SK-N-SH (cell line): Measurements from ENCODE around the gene ASCC1. TPM values are rescaled to one million over a fixed set of nuclear protein-coding genes. Genes with fewer than 3 reads are reported as not detected.

ENCODE experiments used
- CTCF ChIA-PET: fragments of 300-600, 350-600 bp; formaldehyde crosslinking; extraction: SDS; loops from one replicate; lab custom pipeline; 2021; lab: Yijun Ruan, JAX
- POLR2A ChIA-PET: fragments of 350-600 bp; sonication (Branson Sonifier 250); formaldehyde crosslinking; extraction: SDS; loops from one replicate; lab custom pipeline; 2020; ENCODE audit warnings: antibody characterized with exemption, inconsistent platforms; lab: Yijun Ruan, JAX
- DNase-seq: peaks from one replicate; pipeline ENCODE4 v3.0.0; 2012
- H2AFZ ChIP-seq: fragments of 200-600 bp; sonication (generic); 2 replicates; pipeline ENCODE4 v1.8.1; 2016; ENCODE audit warnings: antibody characterized with exemption, mild to moderate bottlenecking, low read depth
- H3F3A ChIP-seq: fragments of 200-600 bp; sonication (generic); replicated peaks from 2 replicates; pipeline ENCODE3; 2016; ENCODE audit warnings: antibody characterized with exemption, mild to moderate bottlenecking; ENCODE audit not compliant: insufficient read depth
- H3K27ac ChIP-seq, 2 experiments: fragments of 200-500 bp in 1 of 2; fragments of 200-600 bp in 1 of 2; sonication (Bioruptor generic) in 1 of 2; sonication (generic), shearing (Covaris generic) in 1 of 2; 2 replicates each; pipeline versions ENCODE4 v1.5.1 to v1.6.1; 2014 to 2016; ENCODE audit warnings: low read depth in 2 of 2, inconsistent platforms in 1 of 2, low read length in 1 of 2, mild to moderate bottlenecking in 1 of 2, mixed read lengths in 1 of 2
- H3K27me3 ChIP-seq: fragments of 200-600 bp; sonication (generic), shearing (Covaris generic); 2 replicates; pipeline ENCODE4 v1.6.1; 2016; ENCODE audit warnings: mixed run types; ENCODE audit not compliant: insufficient read depth
- H3K36me3 ChIP-seq, 2 experiments: fragments of 200-500 bp in 1 of 2; fragments of 200-600 bp in 1 of 2; sonication (Bioruptor generic) in 1 of 2; sonication (generic) in 1 of 2; replicated peaks in 1 of 2; 2 replicates each; pipeline versions ENCODE3 to v1.5.1; 2014 to 2016; ENCODE audit warnings: low read length in 1 of 2, mild to moderate bottlenecking in 1 of 2; ENCODE audit not compliant: insufficient read depth in 2 of 2, control insufficient read depth in 1 of 2
- H3K4me1 ChIP-seq, 2 experiments: fragments of 200-500 bp in 1 of 2; fragments of 200-600 bp in 1 of 2; sonication (Bioruptor generic) in 1 of 2; sonication (generic), shearing (Covaris generic) in 1 of 2; 2 replicates each; pipeline versions ENCODE4 v1.5.1 to v1.6.1; 2014 to 2016; ENCODE audit warnings: low read depth in 1 of 2, low read length in 1 of 2, mixed run types in 1 of 2; ENCODE audit not compliant: insufficient read depth in 2 of 2, control insufficient read depth in 1 of 2
- H3K4me2 ChIP-seq: fragments of 200-600 bp; sonication (generic), shearing (Covaris generic); 2 replicates; pipeline ENCODE4 v1.6.1; 2017; ENCODE audit warnings: mixed run types
- H3K4me3 ChIP-seq, 2 experiments: fragments of 200-500 bp in 1 of 2; fragments of 200-600 bp in 1 of 2; sonication (Bioruptor generic) in 1 of 2; sonication (generic), shearing (Covaris generic) in 1 of 2; 2 replicates each; pipeline versions ENCODE4 v1.5.1 to v1.8.1; 2014 to 2016; ENCODE audit warnings: low read depth in 2 of 2, inconsistent platforms in 1 of 2, low read length in 1 of 2, mild to moderate bottlenecking in 1 of 2, mixed read lengths in 1 of 2, moderate library complexity in 1 of 2
- H3K79me2 ChIP-seq: fragments of 200-600 bp; sonication (generic); 2 replicates; pipeline ENCODE4 v1.8.1; 2017; ENCODE audit warnings: mild to moderate bottlenecking; ENCODE audit not compliant: insufficient read depth
- H3K9ac ChIP-seq: fragments of 200-600 bp; sonication (generic); 2 replicates; pipeline ENCODE4 v1.6.1; 2017; ENCODE audit warnings: mixed run types
- H3K9me2 ChIP-seq: fragments of 200-600 bp; sonication (generic); 2 replicates; pipeline ENCODE4 v1.6.1; 2017; ENCODE audit warnings: mixed run types
- H3K9me3 ChIP-seq: fragments of 200-600 bp; sonication (generic); 2 replicates; pipeline ENCODE4 v1.6.1; 2017; ENCODE audit warnings: mixed run types, mild to moderate bottlenecking, moderate library complexity
- H4K20me1 ChIP-seq: fragments of 200-600 bp; sonication (generic); 2 replicates; pipeline ENCODE4 v1.6.1; 2017; ENCODE audit warnings: mild to moderate bottlenecking, mixed run types; ENCODE audit not compliant: insufficient read depth
- EP300 ChIP-seq, 2 experiments: IDR thresholded peaks; 2 replicates each; pipeline versions ENCODE4 v1.4.0 to v1.6.1; 2012; ENCODE audit warnings: borderline replicate concordance in 1 of 2, low read depth in 1 of 2, low read length in 1 of 2
- EZH2phosphoT487 ChIP-seq: fragments of 200-600 bp; sonication (generic); IDR thresholded peaks from 2 replicates; pipeline ENCODE4 v1.6.1; 2017; ENCODE audit warnings: low read depth, mixed run types, mild to moderate bottlenecking, antibody characterized with exemption, moderate library complexity, borderline replicate concordance
- FOSL2 ChIP-seq: IDR thresholded peaks from 2 replicates; pipeline ENCODE4 v1.4.0; 2012; ENCODE audit warnings: low read depth, mild to moderate bottlenecking, moderate library complexity, borderline replicate concordance
- FOXJ3 ChIP-seq: sonication (generic); formaldehyde crosslinking; IDR thresholded peaks from 2 replicates; pipeline ENCODE4 v1.5.1; 2020; ENCODE audit warnings: mild to moderate bottlenecking, missing genetic modification reagents
- FOXM1 ChIP-seq: IDR thresholded peaks from 2 replicates; pipeline ENCODE4 v1.4.0; 2012; ENCODE audit warnings: low read depth, mild to moderate bottlenecking
- GABPA ChIP-seq: IDR thresholded peaks from 2 replicates; pipeline ENCODE4 v1.4.0; 2012; ENCODE audit warnings: low read depth, mild to moderate bottlenecking
- GATA2 ChIP-seq: sonication (generic); formaldehyde crosslinking; IDR thresholded peaks from 2 replicates; pipeline ENCODE4 v1.5.0; 2020; ENCODE audit warnings: mild to moderate bottlenecking, missing genetic modification reagents
- JUND ChIP-seq: IDR thresholded peaks from 2 replicates; pipeline ENCODE4 v1.4.0; 2012
- MAX ChIP-seq: IDR thresholded peaks from 2 replicates; pipeline ENCODE4 v1.4.0; 2012; ENCODE audit warnings: low read depth
- MEF2A ChIP-seq: IDR thresholded peaks from 2 replicates; pipeline ENCODE4 v1.4.0; 2012; ENCODE audit warnings: low read depth, borderline replicate concordance
- MXI1 ChIP-seq: IDR thresholded peaks from 2 replicates; pipeline ENCODE4 v1.6.1; 2012; ENCODE audit warnings: mild to moderate bottlenecking, low read depth, low read length, improper control_type of control experiment
- NFIC ChIP-seq: IDR thresholded peaks from 2 replicates; pipeline ENCODE4 v1.4.0; 2012; ENCODE audit warnings: borderline replicate concordance
- RAD21 ChIP-seq: IDR thresholded peaks from 2 replicates; pipeline ENCODE4 v1.6.1; 2012; ENCODE audit warnings: mild to moderate bottlenecking, low read length
- RCOR1 ChIP-seq: fragments of 150-350 bp; IDR thresholded peaks from 2 replicates; pipeline ENCODE4 v1.6.1; 2017; ENCODE audit warnings: antibody characterized with exemption, low read length
- REST ChIP-seq: IDR thresholded peaks from 2 replicates; pipeline ENCODE4 v1.6.1; 2012; ENCODE audit warnings: mild to moderate bottlenecking, low read depth, low read length, moderate library complexity
- RFX5 ChIP-seq: IDR thresholded peaks from 2 replicates; pipeline ENCODE4 v1.6.1; 2012; ENCODE audit warnings: mild to moderate bottlenecking, improper control_type of control experiment, low read length
- RXRA ChIP-seq: IDR thresholded peaks from 2 replicates; pipeline ENCODE4 v1.4.0; 2012; ENCODE audit warnings: low read depth, mild to moderate bottlenecking, borderline replicate concordance
- SIN3A ChIP-seq: IDR thresholded peaks from 2 replicates; pipeline ENCODE4 v1.6.1; 2012; ENCODE audit warnings: low read depth, mild to moderate bottlenecking, low read length, moderate library complexity, borderline replicate concordance
- TCF12 ChIP-seq: IDR thresholded peaks from 2 replicates; pipeline ENCODE4 v1.4.0; 2012
- WGBS: methylation state at CpG from one replicate; pipeline ENCODE4 v1.1.6; 2017; ENCODE audit warnings: low lambda C conversion rate; 5-methylcytosine and 5-hydroxymethylcytosine counted together
- polyA plus RNA-seq, 3 experiments: library from polyadenylated mRNA; depleted of rRNA; stranded (reverse); fragments of >200 nt; gene quantifications; 2 replicates each; pipeline ENCODE4 v1.2.3, GENCODE V29; 2012
- TF ChIP-seq, protein P1 (sequence below): fragments of 150-350 bp; IDR thresholded peaks from 2 replicates; pipeline ENCODE4 v1.6.1; 2016; ENCODE audit warnings: mild to moderate bottlenecking, low read depth, low read length

ASCC1 gene
- polyA plus RNA-seq, 1 of the 3 experiments (the other 2 are of a cell fraction) = 15.0 TPM

- POLR2A ChIA-PET = interaction anchor here (1.9 kb wide), 1 partner anchor 35 kb away, joined by 4 read pairs; no protein-coding TSS in a partner anchor
- peaks cover 2% of the 10 kb centered on the region for H3F3A ChIP-seq
- no peak overlapping the region for H3K4me3 ChIP-seq
- no peaks in the 10 kb centered on the region for H3K9me3 ChIP-seq
- H3K4me2 ChIP-seq = no peak overlapping the region
- TF ChIP-seq, protein P1, sequence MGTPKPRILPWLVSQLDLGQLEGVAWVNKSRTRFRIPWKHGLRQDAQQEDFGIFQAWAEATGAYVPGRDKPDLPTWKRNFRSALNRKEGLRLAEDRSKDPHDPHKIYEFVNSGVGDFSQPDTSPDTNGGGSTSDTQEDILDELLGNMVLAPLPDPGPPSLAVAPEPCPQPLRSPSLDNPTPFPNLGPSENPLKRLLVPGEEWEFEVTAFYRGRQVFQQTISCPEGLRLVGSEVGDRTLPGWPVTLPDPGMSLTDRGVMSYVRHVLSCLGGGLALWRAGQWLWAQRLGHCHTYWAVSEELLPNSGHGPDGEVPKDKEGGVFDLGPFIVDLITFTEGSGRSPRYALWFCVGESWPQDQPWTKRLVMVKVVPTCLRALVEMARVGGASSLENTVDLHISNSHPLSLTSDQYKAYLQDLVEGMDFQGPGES = no peak
- TF ChIP-seq GABPA (no peak), EP300 (IDR thresholded peaks at IDR 0.05; ENCODE audit: borderline replicate concordance in 1 of 2, low read depth in 1 of 2, low read length in 1 of 2) (no peak), TCF12 (no peak), RAD21 (no peak), GATA2 (CRISPR knock-in tag) (no peak), MAX (no peak), FOXM1 (no peak), JUND (no peak), EZH2phosphoT487 (no peak), RFX5 (no peak)
- TF ChIP-seq, all 33 proteins: peak for 0
- WGBS = 98% methylated on average over 7 of the region's 7 CpGs
- Histone ChIP-seq H3K36me3 (peaks cover 3 to 7% of the 10 kb centered on the region in 2 experiments), H3K27me3 (no peaks in the 10 kb centered on the region), H3K9me2 (no peaks in the 10 kb centered on the region), H3K79me2 (no peaks in the 10 kb centered on the region), H3K27ac (no peak overlapping the region), H3K9ac (no peak overlapping the region), H2AFZ (no peak overlapping the region), H4K20me1 (no peaks in the 10 kb centered on the region), H3K4me1 (peaks cover 6 to 8% of the 10 kb centered on the region in 2 experiments; a peak in 1 of 4 replicates)
- CTCF ChIA-PET = interaction anchor here (1.2 kb wide), 1 partner anchor 96 kb away, joined by 3 read pairs; no protein-coding TSS in a partner anchor
- no peak for DNase-seq
These were observed 24.3 kb upstream of the ASCC1 start for GRCh38 chr10:72240371-72240770.

DNA sequence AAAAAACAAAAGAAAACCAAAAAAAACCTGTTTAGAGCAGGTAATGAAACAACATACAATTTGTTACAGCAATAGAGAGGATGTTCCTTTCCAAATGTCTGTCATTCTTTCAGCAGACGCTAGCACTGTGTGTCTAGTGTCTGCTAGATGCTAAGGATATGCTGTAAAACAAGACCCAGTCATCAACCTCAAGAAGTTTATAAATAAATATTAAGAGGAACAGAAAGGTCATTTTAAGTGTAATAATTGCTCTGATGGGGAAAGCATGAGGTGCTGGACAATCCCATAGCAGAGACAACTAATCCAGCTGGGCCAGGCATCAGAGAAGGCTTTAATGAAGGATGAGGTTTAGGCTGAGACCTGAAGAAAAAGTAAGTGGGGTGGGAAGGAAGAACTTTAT is 23.3 kb upstream of the ASCC1 start:
- no peak overlapping the region for H3K4me2 ChIP-seq
- H2AFZ ChIP-seq = no peak overlapping the region
- H4K20me1 ChIP-seq = no peaks in the 10 kb centered on the region
- H3K27me3 ChIP-seq = no peaks in the 10 kb centered on the region
- H3K27ac ChIP-seq = no peak overlapping the region
- 94% methylated on average over 1 of the region's 1 CpG for WGBS
- CTCF ChIA-PET = interaction anchor here (1.1 to 3.4 kb wide), 3 partner anchors 9 to 344 kb away, joined by 3 to 18 read pairs (median 4); partner anchors contain the start of gene DDIT4
- no peaks in the 10 kb centered on the region for H3K9me3 ChIP-seq
- no peak overlapping the region for H3K9ac ChIP-seq
- POLR2A ChIA-PET = interaction anchor here (0.5 to 1.9 kb wide), 2 partner anchors 36 to 475 kb away, joined by 3 to 4 read pairs; no protein-coding TSS in a partner anchor
- no peaks in the 10 kb centered on the region for H3K9me2 ChIP-seq
- H3K79me2 ChIP-seq = no peaks in the 10 kb centered on the region
- H3K4me1 ChIP-seq = peaks cover 1 to 3% of the 10 kb centered on the region in 2 experiments; a peak in 1 of 4 replicates
- DNase-seq = no peak
- H3K4me3 ChIP-seq = no peak overlapping the region
- peaks cover 5 to 12% of the 10 kb centered on the region in 2 experiments for H3K36me3 ChIP-seq
- peaks cover 4% of the 10 kb centered on the region for H3F3A ChIP-seq
- TF ChIP-seq NFIC (no peak), FOXJ3 (CRISPR knock-in tag) (no peak), REST (no peak), MEF2A (no peak), RCOR1 (no peak), RFX5 (no peak), RXRA (no peak), EZH2phosphoT487 (no peak), FOSL2 (no peak), MXI1 (no peak), MAX (no peak), SIN3A (no peak)
- TF ChIP-seq, protein P1 = no peak
